A549 (cell line): ENCODE measurements around the gene VOPP1. TPM values are rescaled to one million over a fixed set of nuclear protein-coding genes. Genes with fewer than 3 reads are reported as not detected.

Experiments
- ATAC-seq, 2 experiments: fragments of 200-7000 bp in 1 of 2; fragments of >200 bp in 1 of 2; cut with Nextera tagmentation in 1 of 2; cut with Tn5 transposase in 1 of 2; 3 replicates each; pipeline versions ENCODE4 v1.8.0 to v1.9.1; 2018 to 2020; ENCODE audit warnings: mild to moderate bottlenecking in 1 of 2, moderate library complexity in 1 of 2
- CTCF ChIA-PET: fragments of 300-600 bp; sonication (Branson Sonifier 250); formaldehyde crosslinking; extraction: SDS; loops from one replicate; lab custom pipeline; 2021; ENCODE audit warnings: antibody characterized with exemption, inconsistent platforms; lab: Yijun Ruan, JAX
- POLR2A ChIA-PET: fragments of 350-600 bp; formaldehyde crosslinking; extraction: SDS; loops from one replicate; lab custom pipeline; 2021; ENCODE audit warnings: antibody characterized with exemption, inconsistent platforms; lab: Yijun Ruan, JAX
- DNase-seq, 2 experiments: peaks; one replicate each; pipeline versions ENCODE4 v3.0.0 to v3.0.0-alpha.2; 2011 to 2016; ENCODE audit warnings: low read depth in 1 of 2, low spot score in 1 of 2
- FAIRE-seq: peaks from 2 replicates; lab custom pipeline; 2011; peaks lifted over from hg19 to GRCh38; lab: Jason Lieb, UNC
- H3K27ac ChIP-seq, 2 experiments: fragments of >200 bp; sonication (Bioruptor Twin); formaldehyde crosslinking; 3 replicates each; pipeline ENCODE4 v1.5.1; 2016 to 2017
- H3K4me1 ChIP-seq: fragments of >200 bp; sonication (Bioruptor Twin); formaldehyde crosslinking; 3 replicates; pipeline ENCODE4 v1.6.1; 2016
- H3K4me2 ChIP-seq: fragments of >200 bp; sonication (Bioruptor Twin); formaldehyde crosslinking; 3 replicates; pipeline ENCODE4 v1.6.1; 2016
- H3K4me3 ChIP-seq: fragments of >200 bp; sonication (Bioruptor Twin); formaldehyde crosslinking; 3 replicates; pipeline ENCODE4 v1.5.1; 2016
- H3K9me3 ChIP-seq: fragments of >200 bp; sonication (Bioruptor Twin); formaldehyde crosslinking; 3 replicates; pipeline ENCODE4 v1.6.1; 2016
- CBX2 ChIP-seq: fragments of 200-600 bp; sonication (generic); IDR thresholded peaks from 2 replicates; pipeline ENCODE4 v1.6.1; 2016; ENCODE audit warnings: low read depth, mild to moderate bottlenecking, borderline replicate concordance
- CHD2 ChIP-seq: fragments of 150-350 bp; IDR thresholded peaks from 2 replicates; pipeline ENCODE4 v1.6.1; 2014; ENCODE audit warnings: low read length; ENCODE audit not compliant: partially characterized antibody
- CHD4 ChIP-seq: fragments of 200-600 bp; sonication (generic); IDR thresholded peaks from 2 replicates; pipeline ENCODE4 v1.6.1; 2016; ENCODE audit warnings: antibody characterized with exemption, mild to moderate bottlenecking, borderline replicate concordance
- CTCF ChIP-seq: fragments of >200 bp; sonication (Bioruptor Twin); formaldehyde crosslinking; IDR thresholded peaks from 3 replicates; pipeline ENCODE4 v1.5.1; 2016
- EHF ChIP-seq: fragments of 250-450 bp; sonication (Bioruptor Pico); IDR thresholded peaks from 2 replicates; pipeline ENCODE4 v1.5.0; 2020; ENCODE audit warnings: mild to moderate bottlenecking
- EHMT2 ChIP-seq: fragments of 200-600 bp; sonication (generic); IDR thresholded peaks from 2 replicates; pipeline ENCODE4 v1.6.1; 2016; ENCODE audit warnings: antibody characterized with exemption, low read depth, mild to moderate bottlenecking, moderate library complexity
- ELK1 ChIP-seq: fragments of 150-350 bp; IDR thresholded peaks from 2 replicates; pipeline ENCODE4 v1.6.1; 2014; ENCODE audit warnings: low read depth, mild to moderate bottlenecking, low read length
- FOSB ChIP-seq: fragments of 250-450 bp; sonication (Bioruptor Pico); IDR thresholded peaks from 2 replicates; pipeline ENCODE4 v1.5.0; 2020; ENCODE audit warnings: mild to moderate bottlenecking, moderate library complexity
- HDAC2 ChIP-seq: fragments of 200-600 bp; sonication (generic); IDR thresholded peaks from 2 replicates; pipeline ENCODE4 v1.6.1; 2016
- HEYL ChIP-seq: fragments of 250-450 bp; sonication (Bioruptor Pico); IDR thresholded peaks from 2 replicates; pipeline ENCODE4 v1.8.0; 2021; ENCODE audit warnings: mild to moderate bottlenecking, moderate library complexity
- HOXB13 ChIP-seq: fragments of 250-450 bp; sonication (Bioruptor Pico); IDR thresholded peaks from 2 replicates; pipeline ENCODE4 v1.5.0; 2020; ENCODE audit warnings: low read depth, mild to moderate bottlenecking, moderate library complexity
- JUN ChIP-seq, 2 experiments: fragments of >200 bp; sonication (Bioruptor Twin); formaldehyde crosslinking; IDR thresholded peaks; 2 replicates in 1 of 2; 3 replicates in 1 of 2; pipeline ENCODE4 v1.6.1; 2016 to 2017
- KDM5A ChIP-seq: fragments of 200-600 bp; sonication (generic); IDR thresholded peaks from 2 replicates; pipeline ENCODE4 v1.6.1; 2016; ENCODE audit warnings: antibody characterized with exemption, mild to moderate bottlenecking
- MAFK ChIP-seq: fragments of 450-650 bp; IDR thresholded peaks from 2 replicates; pipeline ENCODE4 v1.6.1; 2014; ENCODE audit not compliant: partially characterized antibody
- NPAS2 ChIP-seq: fragments of 250-450 bp; sonication (Bioruptor Pico); IDR thresholded peaks from 2 replicates; pipeline ENCODE4 v1.8.0; 2022; ENCODE audit warnings: mild to moderate bottlenecking, moderate library complexity, borderline replicate concordance
- NR3C1 ChIP-seq: fragments of >200 bp; sonication (Bioruptor Twin); formaldehyde crosslinking; IDR thresholded peaks from 3 replicates; pipeline ENCODE4 v1.6.1; 2017
- RAD21 ChIP-seq, 2 experiments: fragments of >200 bp in 1 of 2; sonication (Bioruptor Twin) in 1 of 2; formaldehyde crosslinking in 1 of 2; IDR thresholded peaks in 1 of 2; conservative IDR thresholded peaks in 1 of 2; 2 replicates in 1 of 2; 3 replicates in 1 of 2; pipeline ENCODE4 v1.6.1; 2012 to 2018; ENCODE audit warnings: inconsistent platforms in 1 of 2
- RARB ChIP-seq: fragments of 250-450 bp; sonication (Bioruptor Pico); IDR thresholded peaks from 2 replicates; pipeline ENCODE4 v1.8.0; 2021; ENCODE audit warnings: mild to moderate bottlenecking, moderate library complexity
- REST ChIP-seq: fragments of 200-600 bp; sonication (generic); IDR thresholded peaks from 2 replicates; pipeline ENCODE4 v1.6.1; 2016; ENCODE audit warnings: antibody characterized with exemption, mild to moderate bottlenecking, moderate library complexity
- SMC3 ChIP-seq: fragments of >200 bp; sonication (Bioruptor Twin); formaldehyde crosslinking; IDR thresholded peaks from 3 replicates; pipeline ENCODE4 v1.6.1; 2018; ENCODE audit warnings: inconsistent platforms
- TFCP2L1 ChIP-seq: fragments of 250-450 bp; sonication (Bioruptor Pico); IDR thresholded peaks from 2 replicates; pipeline ENCODE4 v1.5.0; 2021; ENCODE audit warnings: mild to moderate bottlenecking
- TP53 ChIP-seq: fragments of 250-450 bp; sonication (Bioruptor Pico); IDR thresholded peaks from 2 replicates; pipeline ENCODE4 v1.5.0; 2021; ENCODE audit warnings: mild to moderate bottlenecking, moderate library complexity
- ZC3H11A ChIP-seq: fragments of 450-650 bp; IDR thresholded peaks from 2 replicates; pipeline ENCODE4 v1.6.1; 2014; ENCODE audit warnings: antibody characterized with exemption, mild to moderate bottlenecking
- WGBS: methylation state at CpG from one replicate; pipeline ENCODE4 v1.1.6; 2017; ENCODE audit errors: missing lambda C conversion rate; 5-methylcytosine and 5-hydroxymethylcytosine counted together
- polyA plus RNA-seq, 4 experiments: library from polyadenylated mRNA; depleted of rRNA in 3 of 4; stranded (reverse); fragments of >200 nt; fragmentation: RNase III in 1 of 4; extraction: RNeasy Plus Mini Kit Qiagen cat#74134 plus additional on column Dnase treatment in 1 of 4; gene quantifications; 2 replicates in 3 of 4; 3 replicates in 1 of 4; pipeline ENCODE4 v1.2.3, GENCODE V29; 2011 to 2017
- TF ChIP-seq, protein P1 (sequence below): IDR thresholded peaks from 2 replicates; pipeline ENCODE4 v1.6.1; 2012
- TF ChIP-seq, protein P2 (sequence below): fragments of 250-450 bp; sonication (Bioruptor Pico); IDR thresholded peaks from 2 replicates; pipeline ENCODE4 v1.5.0; 2020; ENCODE audit warnings: low read depth, mild to moderate bottlenecking, moderate library complexity

VOPP1 gene
- polyA plus RNA-seq, 2 of the 4 experiments (the other 2 are of a cell fraction), result 68.1 to 73.4 TPM

- Histone ChIP-seq H3K4me2 (no peak overlapping the region), H3K4me3 (no peak overlapping the region), H3K4me1 (peaks cover 7% of the 10 kb centered on the region; the same call in 2 of the 3 replicates), H3K27ac (no peak overlapping the region), H3K9me3 (no peaks in the 10 kb centered on the region)
- no peak for DNase-seq
- ChIA-PET CTCF (interaction anchor here (0.8 to 1.3 kb wide), 4 partner anchors 9 to 210 kb away, joined by 3 read pairs; no protein-coding TSS in a partner anchor), POLR2A (interaction anchor here (0.6 kb wide), 1 partner anchor 32 kb away, joined by 3 read pairs; no protein-coding TSS in a partner anchor)
- ATAC-seq, result no peak
- no peak for FAIRE-seq
- 93% methylated on average over 8 of the region's 8 CpGs for WGBS
- no peak for TF ChIP-seq HOXB13
- no peak for TF ChIP-seq EHMT2
- TF ChIP-seq JUN (IDR thresholded peaks at IDR 0.05), result no peak
- TF ChIP-seq NPAS2 (CRISPR knock-in tag), result no peak
- TF ChIP-seq HEYL, result no peak
- no peak for TF ChIP-seq NR3C1
- TF ChIP-seq EHF (CRISPR knock-in tag), result no peak
- no peak for TF ChIP-seq KDM5A
- no peak for TF ChIP-seq CBX2
- TF ChIP-seq ELK1, result no peak
- TF ChIP-seq CHD4, result no peak
- TF ChIP-seq TFCP2L1 (CRISPR knock-in tag), result no peak
- no peak for TF ChIP-seq ZC3H11A
- TF ChIP-seq CHD2, result no peak
- TF ChIP-seq TP53 (CRISPR knock-in tag), result no peak
- TF ChIP-seq RAD21 (conservative IDR thresholded peaks at IDR 0.05 in 1 of 2, IDR thresholded peaks at IDR 0.05 in 1 of 2), result no peak
- TF ChIP-seq, protein P1, sequence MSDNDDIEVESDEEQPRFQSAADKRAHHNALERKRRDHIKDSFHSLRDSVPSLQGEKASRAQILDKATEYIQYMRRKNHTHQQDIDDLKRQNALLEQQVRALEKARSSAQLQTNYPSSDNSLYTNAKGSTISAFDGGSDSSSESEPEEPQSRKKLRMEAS, result no peak
- no peak for TF ChIP-seq MAFK
- TF ChIP-seq HDAC2, result no peak
- no peak for TF ChIP-seq RARB (CRISPR knock-in tag)
These were observed 69.4 kb downstream of the VOPP1 start for GRCh38 chr7:55502858-55503440.

- CTCF ChIA-PET, result interaction anchor here (0.8 to 1.3 kb wide), 4 partner anchors 9 to 210 kb away, joined by 3 read pairs; no protein-coding TSS in a partner anchor
- TF ChIP-seq CTCF, result no peak
- no peak for TF ChIP-seq SMC3
- no peak for TF ChIP-seq CHD2
- TF ChIP-seq REST, result no peak
- TF ChIP-seq, protein P2, sequence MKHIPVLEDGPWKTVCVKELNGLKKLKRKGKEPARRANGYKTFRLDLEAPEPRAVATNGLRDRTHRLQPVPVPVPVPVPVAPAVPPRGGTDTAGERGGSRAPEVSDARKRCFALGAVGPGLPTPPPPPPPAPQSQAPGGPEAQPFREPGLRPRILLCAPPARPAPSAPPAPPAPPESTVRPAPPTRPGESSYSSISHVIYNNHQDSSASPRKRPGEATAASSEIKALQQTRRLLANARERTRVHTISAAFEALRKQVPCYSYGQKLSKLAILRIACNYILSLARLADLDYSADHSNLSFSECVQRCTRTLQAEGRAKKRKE, result no peak
- no peak for TF ChIP-seq NPAS2 (CRISPR knock-in tag)
- TF ChIP-seq FOSB (CRISPR knock-in tag), result no peak
- no peak for TF ChIP-seq HEYL
- Histone ChIP-seq H3K4me3 (no peak overlapping the region), H3K27ac (no peak overlapping the region), H3K4me2 (no peak overlapping the region), H3K4me1 (peaks cover 7% of the 10 kb centered on the region; the same call in 2 of the 3 replicates), H3K9me3 (no peaks in the 10 kb centered on the region)
- DNase-seq (no peak), FAIRE-seq (no peak), ATAC-seq (no peak)
- WGBS, result 94% methylated on average over 13 of the region's 13 CpGs
- POLR2A ChIA-PET, result interaction anchor here (0.6 kb wide), 1 partner anchor 33 kb away, joined by 3 read pairs; no protein-coding TSS in a partner anchor
These were observed 70.0 kb downstream of the VOPP1 start for GRCh38 chr7:55502124-55502857.
